HepG2 (cell line): Measurements from ENCODE around the gene SKIDA1. TPM values are rescaled to one million over a fixed set of nuclear protein-coding genes. Genes with fewer than 3 reads are reported as not detected.

Experiments used
- ATAC-seq: fragments of 200-7000 bp; cut with Tn5 transposase; 3 replicates; pipeline ENCODE4 v1.9.1; 2020; ENCODE audit warnings: mild to moderate bottlenecking, moderate library complexity
- BruUV-seq: library from RNA; stranded (reverse); fragments of 400-500 nt; replicated peaks from 2 replicates; lab custom pipeline; 2021; lab: Mats Ljungman, UMichigan
- CTCF ChIA-PET: fragments of 300-600 bp; formaldehyde crosslinking; extraction: SDS; loops from one replicate; lab custom pipeline; 2021; ENCODE audit warnings: low total read pairs, inconsistent platforms, low intra/inter-chr PET ratio; lab: Yijun Ruan, JAX
- POLR2A ChIA-PET: fragments of 350-600 bp; sonication (Branson Sonifier 250); formaldehyde crosslinking; loops from one replicate; lab custom pipeline; 2020; ENCODE audit warnings: antibody characterized with exemption, inconsistent platforms; lab: Yijun Ruan, JAX
- DNase-seq: peaks from one replicate; pipeline ENCODE4 v3.0.0-alpha.2; 2015; ENCODE audit warnings: low spot score
- FAIRE-seq: peaks from 3 replicates; lab custom pipeline; 2011; peaks lifted over from hg19 to GRCh38; lab: Jason Lieb, UNC
- H2AFZ ChIP-seq: one replicate; pipeline ENCODE4 v1.6.1; 2011; ENCODE audit warnings: low read length, inconsistent platforms
- H3K27ac ChIP-seq: fragments of 300-600 bp; 3 replicates; pipeline ENCODE4 v1.8.0; 2011; ENCODE audit warnings: mixed run types, mild to moderate bottlenecking, mixed read lengths, low read length, inconsistent platforms; ENCODE audit not compliant: insufficient read depth; ENCODE audit errors: extremely low read length
- H3K27me3 ChIP-seq, 2 experiments: fragments of 200-600 bp in 1 of 2; 2 replicates in 1 of 2; 3 replicates in 1 of 2; pipeline versions ENCODE4 v1.6.0 to v1.8.0; 2011; ENCODE audit warnings: low read length in 2 of 2, mild to moderate bottlenecking in 2 of 2, moderate library complexity in 2 of 2, inconsistent platforms in 1 of 2; ENCODE audit not compliant: insufficient read depth in 2 of 2, control insufficient read depth in 1 of 2
- H3K36me3 ChIP-seq, 2 experiments: fragments of 200-600 bp in 1 of 2; replicated peaks in 1 of 2; 2 replicates in 1 of 2; 3 replicates in 1 of 2; pipeline versions ENCODE4 v1.5.1 to v1.8.0; 2011; ENCODE audit warnings: low read length in 2 of 2, inconsistent platforms in 1 of 2; ENCODE audit not compliant: insufficient read depth in 2 of 2, control insufficient read depth in 1 of 2
- H3K4me1 ChIP-seq: 2 replicates; pipeline ENCODE4 v1.5.1; 2012; ENCODE audit warnings: low read length, inconsistent platforms; ENCODE audit not compliant: insufficient read depth
- H3K4me2 ChIP-seq: 2 replicates; pipeline ENCODE4 v1.6.0; 2011; ENCODE audit warnings: low read depth, low read length, inconsistent platforms
- H3K4me3 ChIP-seq, 3 experiments: fragments of 200-600 bp in 1 of 3; sonication (generic), shearing (Covaris generic) in 1 of 3; replicated peaks in 1 of 3; 2 replicates each; pipeline ENCODE4 v1.5.1; 2011 to 2016; ENCODE audit warnings: low read length in 3 of 3, inconsistent platforms in 2 of 3, low read depth in 2 of 3, mild to moderate bottlenecking in 2 of 3, control low read depth in 1 of 3, mixed read lengths in 1 of 3; ENCODE audit not compliant: insufficient read depth in 1 of 3
- H3K79me2 ChIP-seq: one replicate; pipeline ENCODE4 v1.6.1; 2011; ENCODE audit warnings: low read length, inconsistent platforms; ENCODE audit not compliant: insufficient read depth
- H3K9ac ChIP-seq: 2 replicates; pipeline ENCODE4 v1.6.0; 2011; ENCODE audit warnings: mild to moderate bottlenecking, low read depth, low read length, inconsistent platforms; ENCODE audit not compliant: insufficient read depth
- H3K9me3 ChIP-seq: 2 replicates; pipeline ENCODE4 v1.5.1; 2012; ENCODE audit warnings: mild to moderate bottlenecking, low read length
- H4K20me1 ChIP-seq: 2 replicates; pipeline ENCODE4 v1.6.0; 2011; ENCODE audit warnings: inconsistent platforms, mild to moderate bottlenecking, low read length, moderate library complexity; ENCODE audit not compliant: insufficient read depth
- CBFB ChIP-seq: sonication (generic); formaldehyde crosslinking; IDR thresholded peaks from 2 replicates; pipeline ENCODE4 v1.4.0; 2020; ENCODE audit warnings: missing genetic modification reagents
- CC2D1A ChIP-seq: sonication (generic); formaldehyde crosslinking; IDR thresholded peaks from 2 replicates; pipeline ENCODE4 v1.8.1; 2023; ENCODE audit warnings: mild to moderate bottlenecking, missing genetic modification reagents
- CEBPB ChIP-seq: IDR thresholded peaks from 2 replicates; pipeline ENCODE4 v1.6.1; 2011; ENCODE audit warnings: low read depth, low read length, improper control_type of control experiment, borderline replicate concordance
- CTCF ChIP-seq: sonication (generic); formaldehyde crosslinking; IDR thresholded peaks from 2 replicates; pipeline ENCODE4 v1.5.0; 2020; ENCODE audit warnings: mild to moderate bottlenecking, missing genetic modification reagents, moderate library complexity
- FOSL2 ChIP-seq: sonication (generic); formaldehyde crosslinking; IDR thresholded peaks from 2 replicates; pipeline ENCODE4 v1.4.0; 2020; ENCODE audit warnings: missing genetic modification reagents
- MAFF ChIP-seq: IDR thresholded peaks from 2 replicates; pipeline ENCODE4 v1.6.1; 2011; ENCODE audit warnings: low read depth, low read length, improper control_type of control experiment
- MEIS1 ChIP-seq: sonication (generic); formaldehyde crosslinking; IDR thresholded peaks from 2 replicates; pipeline ENCODE4 v1.9.0; 2021; ENCODE audit warnings: mild to moderate bottlenecking, missing genetic modification reagents, moderate library complexity, borderline replicate concordance
- TBX2 ChIP-seq: sonication (generic); formaldehyde crosslinking; IDR thresholded peaks from 2 replicates; pipeline ENCODE4 v1.5.0; 2020; ENCODE audit warnings: missing genetic modification reagents, mild to moderate bottlenecking, borderline replicate concordance
- ZFX ChIP-seq: sonication (generic); formaldehyde crosslinking; IDR thresholded peaks from 2 replicates; pipeline ENCODE4 v1.4.0; 2020; ENCODE audit warnings: mild to moderate bottlenecking, low read depth, missing genetic modification reagents, moderate library complexity
- ZMYM3 ChIP-seq: sonication (generic); formaldehyde crosslinking; IDR thresholded peaks from 2 replicates; pipeline ENCODE4 v1.5.1; 2020; ENCODE audit warnings: mild to moderate bottlenecking, missing genetic modification reagents
- ZNF160 ChIP-seq: sonication (generic); formaldehyde crosslinking; IDR thresholded peaks from 2 replicates; pipeline ENCODE4 v1.8.0; 2022; ENCODE audit warnings: mild to moderate bottlenecking, inconsistent platforms, missing genetic modification reagents
- ZNF292 ChIP-seq: sonication (generic); formaldehyde crosslinking; IDR thresholded peaks from 2 replicates; pipeline ENCODE4 v1.8.1; 2022; ENCODE audit warnings: mild to moderate bottlenecking, low read depth, missing genetic modification reagents, borderline replicate concordance
- ZNF317 ChIP-seq: sonication (generic); formaldehyde crosslinking; IDR thresholded peaks from 2 replicates; pipeline ENCODE4 v1.5.0; 2020; ENCODE audit warnings: mild to moderate bottlenecking, missing genetic modification reagents
- ZNF44 ChIP-seq: sonication (generic); formaldehyde crosslinking; IDR thresholded peaks from 2 replicates; pipeline ENCODE4 v1.5.1; 2020; ENCODE audit warnings: mild to moderate bottlenecking, missing genetic modification reagents
- ZNF512B ChIP-seq: sonication (generic); formaldehyde crosslinking; IDR thresholded peaks from 2 replicates; pipeline ENCODE4 v1.5.1; 2020; ENCODE audit warnings: missing genetic modification reagents, mild to moderate bottlenecking, borderline replicate concordance
- ZNF674 ChIP-seq: sonication (generic); formaldehyde crosslinking; IDR thresholded peaks from 2 replicates; pipeline ENCODE4 v1.5.0; 2020; ENCODE audit warnings: low read depth, mild to moderate bottlenecking, missing genetic modification reagents
- ZSCAN5A ChIP-seq: sonication (generic); formaldehyde crosslinking; IDR thresholded peaks from 2 replicates; pipeline ENCODE4 v1.8.0; 2022; ENCODE audit warnings: mild to moderate bottlenecking, missing genetic modification reagents, borderline replicate concordance
- whole genome bisulfite sequencing: methylation state at CpG from one replicate; pipeline ENCODE4 v1.1.6; 2017; ENCODE audit warnings: low lambda C conversion rate; 5-methylcytosine and 5-hydroxymethylcytosine counted together
- in situ Hi-C: cut with HindIII; loops from 2 replicates; pipeline ENCODE4 v1.10.0; 2017; ENCODE audit warnings: low pct_unique_long_range_greater_than_20kb; ENCODE audit not compliant: extremely low pct_ligation_motif_present
- intact Hi-C: fragments of 100-400 bp; cut with micrococcal nuclease; formaldehyde crosslinking; loops from one replicate; pipeline ENCODE4 v1.10.0; 2022; ENCODE audit not compliant: unreplicated experiment
- polyA plus RNA-seq, 8 experiments: library from polyadenylated mRNA; depleted of rRNA in 3 of 8; stranded (reverse) in 7 of 8; unstranded in 1 of 8; fragments of >200 nt; fragmentation: Illumina TruSeq in 4 of 8; extraction: Trizol in 4 of 8; gene quantifications; 2 replicates each; pipeline versions ENCODE4 v1.2.1 to v1.2.3, GENCODE V29; 2011 to 2016; ENCODE audit warnings: low read depth in 4 of 8, missing spikeins in 1 of 8, mixed read lengths in 1 of 8; ENCODE audit not compliant: insufficient read depth in 1 of 8
- total RNA-seq, 5 experiments: library from RNA; depleted of rRNA; stranded (reverse); fragments of >200 nt; fragmentation: Illumina TruSeq; extraction: Trizol; gene quantifications; 2 replicates each; pipeline ENCODE4 v1.2.3, GENCODE V29; 2016; ENCODE audit warnings: low read depth in 1 of 5

SKIDA1 gene
- total and polyA plus RNA-seq, 2 of the 13 experiments (the other 11 are each of a cell fraction or from before 2014, with no cell fraction given): 0.73 to 1.5 TPM

- intact Hi-C loops: no loop called here
- DNase-seq (peak; percentile 27), FAIRE-seq (peak; percentile 39), ATAC-seq (peak; percentile 84)
- H3K36me3 ChIP-seq: no peaks in the 10 kb centered on the region
- no peaks in the 10 kb centered on the region for H3K9me3 ChIP-seq
- H4K20me1 ChIP-seq: no peaks in the 10 kb centered on the region
- in situ Hi-C loops: loop anchor here (25.0 kb wide), 1 partner anchor 192 kb away; no protein-coding TSS in a partner anchor
- POLR2A ChIA-PET: no interaction called here
- no TSS peak for BruUV-seq
- no peak overlapping the region for H2AFZ ChIP-seq
- H3K4me2 ChIP-seq: peak overlapping the region; percentile 60
- no peak overlapping the region for H3K9ac ChIP-seq
- H3K4me1 ChIP-seq: peaks cover 47% of the 10 kb centered on the region
- H3K27ac ChIP-seq: no peak overlapping the region
- CTCF ChIA-PET: no interaction called here
- 5% methylated on average over 6 of the region's 6 CpGs for WGBS
- H3K79me2 ChIP-seq: no peaks in the 10 kb centered on the region
- H3K4me3 ChIP-seq: peak overlapping the region in 1 of 3 experiments; percentile 46; a peak in 2 of 6 replicates
- 0 out of 5 replicates have a peak, but pooled peaks cover 0 to 2% of the 10 kb centered on the region in 2 experiments for H3K27me3 ChIP-seq
- TF ChIP-seq ZNF160 (CRISPR knock-in tag) (no peak), ZNF317 (0 out of 2 replicates have a peak, but pooled peaks have one; percentile 30), MEIS1 (0 out of 2 replicates have a peak, but pooled peaks have one; percentile 27), TBX2 (CRISPR knock-in tag) (peak; percentile 28; the same call in 1 of the 2 replicates), CBFB (CRISPR knock-in tag) (no peak), CC2D1A (CRISPR knock-in tag) (no peak), ZNF292 (CRISPR knock-in tag) (peak; percentile 76; the same call in 1 of the 2 replicates), FOSL2 (CRISPR knock-in tag) (0 out of 2 replicates have a peak, but pooled peaks have one; percentile 6), CEBPB (peak; percentile 57; the same call in 1 of the 2 replicates), ZNF44 (0 out of 2 replicates have a peak, but pooled peaks have one; percentile 48), ZNF674 (CRISPR knock-in tag) (0 out of 2 replicates have a peak, but pooled peaks have one; percentile 32), MAFF (peak; percentile 30; the same call in 1 of the 2 replicates), ZSCAN5A (CRISPR knock-in tag) (0 out of 2 replicates have a peak, but pooled peaks have one; percentile 47), CTCF (CRISPR knock-in tag) (no peak), ZFX (peak; percentile 21; the same call in 1 of the 2 replicates), ZMYM3 (CRISPR knock-in tag) (peak; percentile 41; the same call in 1 of the 2 replicates), ZNF512B (CRISPR knock-in tag) (0 out of 2 replicates have a peak, but pooled peaks have one; percentile 33)
Observed at GRCh38 chr10:21479570-21480315, 45.7 kb downstream of the SKIDA1 start.
